ENCODE measurements around the gene GLMP.

GLMP gene

GRCh38 chr1:156259805-156260204, 35.7 kb downstream of the GLMP start:
- no peak for TF ChIP-seq CTCF (IDR thresholded peaks at IDR 0.05; ENCODE audit: control insufficient read depth, extremely low read depth, insufficient read depth)
- DNase-seq (ENCODE audit: low read depth), result no peak
- no peak overlapping the region for H3K4me3 ChIP-seq (ENCODE audit: low read depth, low read length)

GRCh38 chr1:156258859-156259258, 36.6 kb downstream of the GLMP start:
- DNase-seq (ENCODE audit: low read depth), result no peak
- H3K4me3 ChIP-seq (ENCODE audit: low read depth, low read length), result no peak overlapping the region
- TF ChIP-seq CTCF (IDR thresholded peaks at IDR 0.05; ENCODE audit: control insufficient read depth, extremely low read depth, insufficient read depth), result no peak

- TF ChIP-seq CTCF (IDR thresholded peaks at IDR 0.05; ENCODE audit: control insufficient read depth, extremely low read depth, insufficient read depth), result no peak
- DNase-seq (ENCODE audit: low read depth), result no peak
- H3K4me3 ChIP-seq (ENCODE audit: low read depth, low read length), result no peak overlapping the region
These were observed 37.8 kb downstream of the GLMP start for GRCh38 chr1:156257711-156258110.

GRCh38 chr1:156253634-156254033, 41.8 kb downstream of the GLMP start:
- H3K4me3 ChIP-seq (ENCODE audit: low read depth, low read length), result no peak overlapping the region
- no peak for DNase-seq (ENCODE audit: low read depth)
- TF ChIP-seq CTCF (IDR thresholded peaks at IDR 0.05; ENCODE audit: control insufficient read depth, extremely low read depth, insufficient read depth), result no peak

GRCh38 chr1:156251527-156251926, 44.0 kb downstream of the GLMP start:
- no peak for DNase-seq (ENCODE audit: low read depth)
- TF ChIP-seq CTCF (IDR thresholded peaks at IDR 0.05; ENCODE audit: control insufficient read depth, extremely low read depth, insufficient read depth), result no peak
- H3K4me3 ChIP-seq (ENCODE audit: low read depth, low read length), result no peak overlapping the region

- DNase-seq (ENCODE audit: low read depth), result no peak
These were observed 45.9 kb downstream of the GLMP start for GRCh38 chr1:156249593-156249992.

More at GRCh38 chr1:156249593-156249992, 45.9 kb downstream of the GLMP start:
- no peak overlapping the region for H3K4me3 ChIP-seq (ENCODE audit: low read depth, low read length)
- no peak for TF ChIP-seq CTCF (IDR thresholded peaks at IDR 0.05; ENCODE audit: control insufficient read depth, extremely low read depth, insufficient read depth)
